A549 (cell line): ENCODE data around the gene FAM32A. TPM values are rescaled to one million over a fixed set of nuclear protein-coding genes. Genes with fewer than 3 reads are reported as not detected.

Source experiments
- ATAC-seq, 2 experiments: fragments of 200-7000 bp in 1 of 2; fragments of >200 bp in 1 of 2; cut with Nextera tagmentation in 1 of 2; cut with Tn5 transposase in 1 of 2; 3 replicates each; pipeline versions ENCODE4 v1.8.0 to v1.9.1; 2018 to 2020; ENCODE audit warnings: mild to moderate bottlenecking in 1 of 2, moderate library complexity in 1 of 2
- CTCF ChIA-PET: fragments of 300-600 bp; sonication (Branson Sonifier 250); formaldehyde crosslinking; extraction: SDS; loops from one replicate; lab custom pipeline; 2021; ENCODE audit warnings: antibody characterized with exemption, inconsistent platforms; lab: Yijun Ruan, JAX
- POLR2A ChIA-PET: fragments of 350-600 bp; formaldehyde crosslinking; extraction: SDS; loops from one replicate; lab custom pipeline; 2021; ENCODE audit warnings: antibody characterized with exemption, inconsistent platforms; lab: Yijun Ruan, JAX
- DNase-seq, 2 experiments: peaks; one replicate each; pipeline versions ENCODE4 v3.0.0 to v3.0.0-alpha.2; 2011 to 2016; ENCODE audit warnings: low read depth in 1 of 2, low spot score in 1 of 2
- FAIRE-seq: peaks from 2 replicates; lab custom pipeline; 2011; peaks lifted over from hg19 to GRCh38; lab: Jason Lieb, UNC
- H3K27ac ChIP-seq, 2 experiments: fragments of >200 bp; sonication (Bioruptor Twin); formaldehyde crosslinking; 3 replicates each; pipeline ENCODE4 v1.5.1; 2016 to 2017
- H3K4me1 ChIP-seq: fragments of >200 bp; sonication (Bioruptor Twin); formaldehyde crosslinking; 3 replicates; pipeline ENCODE4 v1.6.1; 2016
- H3K4me2 ChIP-seq: fragments of >200 bp; sonication (Bioruptor Twin); formaldehyde crosslinking; 3 replicates; pipeline ENCODE4 v1.6.1; 2016
- H3K4me3 ChIP-seq: fragments of >200 bp; sonication (Bioruptor Twin); formaldehyde crosslinking; 3 replicates; pipeline ENCODE4 v1.5.1; 2016
- H3K9me3 ChIP-seq: fragments of >200 bp; sonication (Bioruptor Twin); formaldehyde crosslinking; 3 replicates; pipeline ENCODE4 v1.6.1; 2016
- ATOH8 ChIP-seq: fragments of 250-450 bp; sonication (Bioruptor Pico); IDR thresholded peaks from 2 replicates; pipeline ENCODE4 v1.5.0; 2020; ENCODE audit warnings: low read depth, mild to moderate bottlenecking, moderate library complexity
- CHD4 ChIP-seq: fragments of 200-600 bp; sonication (generic); IDR thresholded peaks from 2 replicates; pipeline ENCODE4 v1.6.1; 2016; ENCODE audit warnings: antibody characterized with exemption, mild to moderate bottlenecking, borderline replicate concordance
- EHMT2 ChIP-seq: fragments of 200-600 bp; sonication (generic); IDR thresholded peaks from 2 replicates; pipeline ENCODE4 v1.6.1; 2016; ENCODE audit warnings: antibody characterized with exemption, low read depth, mild to moderate bottlenecking, moderate library complexity
- ESRRA ChIP-seq: fragments of 150-350 bp; IDR thresholded peaks from 2 replicates; pipeline ENCODE4 v1.6.1; 2014; ENCODE audit warnings: mild to moderate bottlenecking, low read length, borderline replicate concordance
- FOSB ChIP-seq: fragments of 250-450 bp; sonication (Bioruptor Pico); IDR thresholded peaks from 2 replicates; pipeline ENCODE4 v1.5.0; 2020; ENCODE audit warnings: mild to moderate bottlenecking, moderate library complexity
- FOSL2 ChIP-seq, 2 experiments: fragments of 450-650 bp in 1 of 2; fragments of >200 bp in 1 of 2; sonication (Bioruptor Twin) in 1 of 2; formaldehyde crosslinking; IDR thresholded peaks; 2 replicates each; pipeline versions ENCODE4 v1.5.0 to v1.6.1; 2016 to 2020; ENCODE audit warnings: mild to moderate bottlenecking in 1 of 2, moderate library complexity in 1 of 2
- FOXS1 ChIP-seq: fragments of 250-450 bp; sonication (Bioruptor Pico); IDR thresholded peaks from 2 replicates; pipeline ENCODE4 v1.5.0; 2020; ENCODE audit warnings: mild to moderate bottlenecking, moderate library complexity
- HMGXB4 ChIP-seq: fragments of 250-450 bp; sonication (Bioruptor Pico); IDR thresholded peaks from 2 replicates; pipeline ENCODE4 v1.5.0; 2021; ENCODE audit warnings: mild to moderate bottlenecking, moderate library complexity, borderline replicate concordance
- JUN ChIP-seq, 2 experiments: fragments of >200 bp; sonication (Bioruptor Twin); formaldehyde crosslinking; IDR thresholded peaks; 2 replicates in 1 of 2; 3 replicates in 1 of 2; pipeline ENCODE4 v1.6.1; 2016 to 2017
- KDM1A ChIP-seq: fragments of 200-600 bp; sonication (generic); IDR thresholded peaks from 2 replicates; pipeline ENCODE4 v1.6.1; 2016; ENCODE audit warnings: low read depth, mild to moderate bottlenecking
- MAFK ChIP-seq: fragments of 450-650 bp; IDR thresholded peaks from 2 replicates; pipeline ENCODE4 v1.6.1; 2014; ENCODE audit not compliant: partially characterized antibody
- MAX ChIP-seq: IDR thresholded peaks from 2 replicates; pipeline ENCODE4 v1.6.1; 2012
- MAZ ChIP-seq: fragments of 150-350 bp; IDR thresholded peaks from 2 replicates; pipeline ENCODE4 v1.6.1; 2014; ENCODE audit warnings: antibody characterized with exemption, low read depth, low read length, borderline replicate concordance
- NR3C1 ChIP-seq: fragments of >200 bp; sonication (Bioruptor Twin); formaldehyde crosslinking; IDR thresholded peaks from 3 replicates; pipeline ENCODE4 v1.6.1; 2017
- RAD21 ChIP-seq, 2 experiments: fragments of >200 bp in 1 of 2; sonication (Bioruptor Twin) in 1 of 2; formaldehyde crosslinking in 1 of 2; IDR thresholded peaks in 1 of 2; conservative IDR thresholded peaks in 1 of 2; 2 replicates in 1 of 2; 3 replicates in 1 of 2; pipeline ENCODE4 v1.6.1; 2012 to 2018; ENCODE audit warnings: inconsistent platforms in 1 of 2
- RARB ChIP-seq: fragments of 250-450 bp; sonication (Bioruptor Pico); IDR thresholded peaks from 2 replicates; pipeline ENCODE4 v1.8.0; 2021; ENCODE audit warnings: mild to moderate bottlenecking, moderate library complexity
- RCOR1 ChIP-seq: fragments of 150-350 bp; IDR thresholded peaks from 2 replicates; pipeline ENCODE4 v1.6.1; 2014; ENCODE audit warnings: antibody characterized with exemption, low read length, low read depth
- RNF2 ChIP-seq: fragments of 200-600 bp; sonication (generic); IDR thresholded peaks from 2 replicates; pipeline ENCODE4 v1.6.1; 2016; ENCODE audit warnings: low read depth, mild to moderate bottlenecking, antibody characterized with exemption, moderate library complexity, borderline replicate concordance
- SREBF2 ChIP-seq: fragments of 450-650 bp; IDR thresholded peaks from 2 replicates; pipeline ENCODE4 v1.6.1; 2014; ENCODE audit warnings: mild to moderate bottlenecking, moderate library complexity
- WGBS: methylation state at CpG from one replicate; pipeline ENCODE4 v1.1.6; 2017; ENCODE audit errors: missing lambda C conversion rate; 5-methylcytosine and 5-hydroxymethylcytosine counted together
- polyA plus RNA-seq, 4 experiments: library from polyadenylated mRNA; depleted of rRNA in 3 of 4; stranded (reverse); fragments of >200 nt; fragmentation: RNase III in 1 of 4; extraction: RNeasy Plus Mini Kit Qiagen cat#74134 plus additional on column Dnase treatment in 1 of 4; gene quantifications; 2 replicates in 3 of 4; 3 replicates in 1 of 4; pipeline ENCODE4 v1.2.3, GENCODE V29; 2011 to 2017
- TF ChIP-seq, protein P1 (sequence below): fragments of 200-600 bp; sonication (generic); IDR thresholded peaks from 2 replicates; pipeline ENCODE4 v1.6.1; 2016; ENCODE audit warnings: antibody characterized with exemption, mild to moderate bottlenecking, moderate library complexity

FAM32A gene
- polyA plus RNA-seq, 2 of the 4 experiments (the other 2 are of a cell fraction): 80.8 to 108 TPM

DNA sequence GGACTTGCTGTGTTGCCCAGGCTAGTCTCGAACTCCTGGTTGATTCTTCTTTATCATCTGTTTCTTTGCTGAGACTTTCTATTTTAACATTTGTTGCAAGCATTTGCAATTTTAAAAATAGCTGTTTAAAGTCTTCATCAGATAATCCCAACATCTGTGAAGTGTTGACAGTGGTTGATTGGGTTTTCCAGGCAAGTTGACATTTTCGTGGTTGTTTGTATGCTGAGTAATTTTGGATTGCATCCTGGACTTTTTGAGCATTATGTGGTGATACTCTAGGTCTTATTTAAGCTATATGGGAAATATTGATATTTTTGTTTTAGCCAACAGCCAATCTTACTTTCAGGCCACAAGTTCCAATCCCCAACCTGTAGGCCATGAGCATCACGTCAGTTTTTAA lies 37.6 kb downstream of the FAM32A start:
- FAIRE-seq (no peak), ATAC-seq (no peak), DNase-seq (no peak)
- no peak overlapping the region for H3K4me3 ChIP-seq
- no peak overlapping the region for H3K27ac ChIP-seq
- no peak for TF ChIP-seq RAD21 (conservative IDR thresholded peaks at IDR 0.05 in 1 of 2, IDR thresholded peaks at IDR 0.05 in 1 of 2)
- no peak for TF ChIP-seq ATOH8 (CRISPR knock-in tag)
- no peak for TF ChIP-seq NR3C1
- no peak for TF ChIP-seq RCOR1
- TF ChIP-seq RARB (CRISPR knock-in tag): no peak
- TF ChIP-seq ESRRA: no peak
- no peak for TF ChIP-seq SREBF2
- no peak for TF ChIP-seq MAZ
- TF ChIP-seq RNF2: no peak
- no peak for TF ChIP-seq MAX
- no peak for TF ChIP-seq MAFK
- TF ChIP-seq, protein P1, sequence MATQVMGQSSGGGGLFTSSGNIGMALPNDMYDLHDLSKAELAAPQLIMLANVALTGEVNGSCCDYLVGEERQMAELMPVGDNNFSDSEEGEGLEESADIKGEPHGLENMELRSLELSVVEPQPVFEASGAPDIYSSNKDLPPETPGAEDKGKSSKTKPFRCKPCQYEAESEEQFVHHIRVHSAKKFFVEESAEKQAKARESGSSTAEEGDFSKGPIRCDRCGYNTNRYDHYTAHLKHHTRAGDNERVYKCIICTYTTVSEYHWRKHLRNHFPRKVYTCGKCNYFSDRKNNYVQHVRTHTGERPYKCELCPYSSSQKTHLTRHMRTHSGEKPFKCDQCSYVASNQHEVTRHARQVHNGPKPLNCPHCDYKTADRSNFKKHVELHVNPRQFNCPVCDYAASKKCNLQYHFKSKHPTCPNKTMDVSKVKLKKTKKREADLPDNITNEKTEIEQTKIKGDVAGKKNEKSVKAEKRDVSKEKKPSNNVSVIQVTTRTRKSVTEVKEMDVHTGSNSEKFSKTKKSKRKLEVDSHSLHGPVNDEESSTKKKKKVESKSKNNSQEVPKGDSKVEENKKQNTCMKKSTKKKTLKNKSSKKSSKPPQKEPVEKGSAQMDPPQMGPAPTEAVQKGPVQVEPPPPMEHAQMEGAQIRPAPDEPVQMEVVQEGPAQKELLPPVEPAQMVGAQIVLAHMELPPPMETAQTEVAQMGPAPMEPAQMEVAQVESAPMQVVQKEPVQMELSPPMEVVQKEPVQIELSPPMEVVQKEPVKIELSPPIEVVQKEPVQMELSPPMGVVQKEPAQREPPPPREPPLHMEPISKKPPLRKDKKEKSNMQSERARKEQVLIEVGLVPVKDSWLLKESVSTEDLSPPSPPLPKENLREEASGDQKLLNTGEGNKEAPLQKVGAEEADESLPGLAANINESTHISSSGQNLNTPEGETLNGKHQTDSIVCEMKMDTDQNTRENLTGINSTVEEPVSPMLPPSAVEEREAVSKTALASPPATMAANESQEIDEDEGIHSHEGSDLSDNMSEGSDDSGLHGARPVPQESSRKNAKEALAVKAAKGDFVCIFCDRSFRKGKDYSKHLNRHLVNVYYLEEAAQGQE: no peak
- no peak for TF ChIP-seq EHMT2
- TF ChIP-seq HMGXB4 (CRISPR knock-in tag): no peak
- TF ChIP-seq JUN (IDR thresholded peaks at IDR 0.05): no peak
- no peak for TF ChIP-seq CHD4
- TF ChIP-seq FOXS1 (CRISPR knock-in tag): no peak
- TF ChIP-seq FOSB (CRISPR knock-in tag): no peak
- ChIA-PET POLR2A (interaction anchor here (0.7 kb wide), 1 partner anchor 102 kb away, joined by 5 read pairs; no protein-coding TSS in a partner anchor), CTCF (interaction anchor here (0.7 to 1.7 kb wide), 2 partner anchors 48 to 160 kb away, joined by 3 to 5 read pairs; no protein-coding TSS in a partner anchor)
- WGBS: 96% methylated on average over 3 of the region's 3 CpGs
- H3K4me1 ChIP-seq: no peaks in the 10 kb centered on the region
- peaks cover 22% of the 10 kb centered on the region for H3K9me3 ChIP-seq
- no peak overlapping the region for H3K4me2 ChIP-seq

DNA sequence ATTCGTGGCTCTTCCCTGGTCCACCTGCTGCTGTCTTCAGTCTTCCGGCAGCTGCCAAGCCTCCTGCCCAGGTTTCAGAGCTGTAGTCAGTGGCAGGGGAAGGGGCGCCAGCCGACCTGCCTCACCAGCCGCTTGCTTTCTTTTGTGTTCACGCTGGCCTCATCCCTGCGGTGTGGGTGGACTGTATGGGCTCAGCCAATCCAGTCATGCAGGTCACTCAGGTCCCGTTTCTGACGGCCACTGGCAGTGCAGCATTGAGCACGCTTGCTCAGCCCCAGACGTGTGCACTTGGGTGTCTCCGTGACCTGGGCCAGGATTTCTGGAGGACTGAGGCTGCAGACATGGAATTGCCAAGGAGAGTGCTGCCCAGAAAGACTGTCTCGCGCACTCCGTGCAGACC lies 38.5 kb downstream of the FAM32A start:
- ATAC-seq (no peak), FAIRE-seq (no peak), DNase-seq (no peak)
- TF ChIP-seq KDM1A: no peak
- no peak for TF ChIP-seq FOSL2 (IDR thresholded peaks at IDR 0.05)
- TF ChIP-seq FOSL2 (CRISPR knock-in tag; IDR thresholded peaks at IDR 0.05): no peak
- no peak for TF ChIP-seq EHMT2
- no peak for TF ChIP-seq FOSB (CRISPR knock-in tag)
- POLR2A ChIA-PET: no interaction called here
- H3K27ac ChIP-seq: no peak overlapping the region
- H3K4me1 ChIP-seq: no peaks in the 10 kb centered on the region
- peaks cover 22% of the 10 kb centered on the region for H3K9me3 ChIP-seq
- WGBS: 82% methylated on average over 13 of the region's 15 CpGs
- H3K4me2 ChIP-seq: no peak overlapping the region
- H3K4me3 ChIP-seq: no peak overlapping the region
- CTCF ChIA-PET: interaction anchor here (0.6 to 2.1 kb wide), 3 partner anchors 23 to 159 kb away, joined by 3 to 5 read pairs (median 4); no protein-coding TSS in a partner anchor
